Lower leg skin (tissue), 4 donors: Measurements from ENCODE around the gene FUT8. TPM values are rescaled to one million over a fixed set of nuclear protein-coding genes. Genes with fewer than 3 reads are reported as not detected.

Experiments
- DNase-seq, 2 donors: peaks; one replicate each; pipeline ENCODE4 v3.0.0-alpha.2; 2019; ENCODE audit warnings: low spot score in 2 of 2
- H3K4me3 ChIP-seq: fragments of 200-600 bp; sonication (generic); 2 replicates; pipeline ENCODE4 v1.5.1; 2017; ENCODE audit warnings: mild to moderate bottlenecking, low read depth; ENCODE audit not compliant: poor library complexity, severe bottlenecking
- POLR2A ChIP-seq, 2 donors: fragments of 450-650 bp; IDR thresholded peaks; one replicate each; pipeline ENCODE4 v1.6.1; 2016 to 2017; ENCODE audit warnings: antibody characterized with exemption in 2 of 2, mild to moderate bottlenecking in 1 of 2, moderate library complexity in 1 of 2
- WGBS, 2 donors: methylation state at CpG; one replicate each; pipeline ENCODE4 v1.1.5; 2018; 5-methylcytosine and 5-hydroxymethylcytosine counted together
- intact Hi-C: fragments of 100-400 bp; cut with DNase I; formaldehyde crosslinking; loops from one replicate; pipeline ENCODE4 v1.15.0; 2023; ENCODE audit warnings: low total_unique reads
- total RNA-seq, 4 donors: library from RNA; depleted of rRNA; stranded (reverse); fragments of >200 nt; gene quantifications; one replicate each; pipeline ENCODE4 v1.1.0, GENCODE V29; 2016
- TF ChIP-seq, protein P1 (sequence below), 3 donors: fragments of 450-650 bp; IDR thresholded peaks; one replicate each; pipeline ENCODE4 v1.5.1; 2016; ENCODE audit warnings: antibody characterized with exemption in 3 of 3, mild to moderate bottlenecking in 3 of 3, moderate library complexity in 2 of 3

FUT8 gene
- total RNA-seq, 4 donors from 2014 or later = 17.9 to 28.0 (median 25.2) TPM

GRCh38 chr14:65575389-65575788 lies 162.9 kb downstream of the FUT8 start:
- no peak for DNase-seq
- TF ChIP-seq, protein P1, sequence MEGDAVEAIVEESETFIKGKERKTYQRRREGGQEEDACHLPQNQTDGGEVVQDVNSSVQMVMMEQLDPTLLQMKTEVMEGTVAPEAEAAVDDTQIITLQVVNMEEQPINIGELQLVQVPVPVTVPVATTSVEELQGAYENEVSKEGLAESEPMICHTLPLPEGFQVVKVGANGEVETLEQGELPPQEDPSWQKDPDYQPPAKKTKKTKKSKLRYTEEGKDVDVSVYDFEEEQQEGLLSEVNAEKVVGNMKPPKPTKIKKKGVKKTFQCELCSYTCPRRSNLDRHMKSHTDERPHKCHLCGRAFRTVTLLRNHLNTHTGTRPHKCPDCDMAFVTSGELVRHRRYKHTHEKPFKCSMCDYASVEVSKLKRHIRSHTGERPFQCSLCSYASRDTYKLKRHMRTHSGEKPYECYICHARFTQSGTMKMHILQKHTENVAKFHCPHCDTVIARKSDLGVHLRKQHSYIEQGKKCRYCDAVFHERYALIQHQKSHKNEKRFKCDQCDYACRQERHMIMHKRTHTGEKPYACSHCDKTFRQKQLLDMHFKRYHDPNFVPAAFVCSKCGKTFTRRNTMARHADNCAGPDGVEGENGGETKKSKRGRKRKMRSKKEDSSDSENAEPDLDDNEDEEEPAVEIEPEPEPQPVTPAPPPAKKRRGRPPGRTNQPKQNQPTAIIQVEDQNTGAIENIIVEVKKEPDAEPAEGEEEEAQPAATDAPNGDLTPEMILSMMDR (IDR thresholded peaks at IDR 0.05) = no peak
- TF ChIP-seq POLR2A (IDR thresholded peaks at IDR 0.05) = no peak
- H3K4me3 ChIP-seq = no peak overlapping the region
- WGBS, 2 donors = 97 to 100% methylated on average over 6 of the region's 6 CpGs
- intact Hi-C loops = no loop called here

GRCh38 chr14:65580973-65581372 lies 168.4 kb downstream of the FUT8 start:
- no peak overlapping the region for H3K4me3 ChIP-seq
- intact Hi-C loops = no loop called here
- TF ChIP-seq, protein P1 (IDR thresholded peaks at IDR 0.05) = no peak
- no peak for TF ChIP-seq POLR2A (IDR thresholded peaks at IDR 0.05)
- WGBS, 2 donors = 41 to 82% methylated on average over 1 of the region's 1 CpG
- DNase-seq = no peak

DNA sequence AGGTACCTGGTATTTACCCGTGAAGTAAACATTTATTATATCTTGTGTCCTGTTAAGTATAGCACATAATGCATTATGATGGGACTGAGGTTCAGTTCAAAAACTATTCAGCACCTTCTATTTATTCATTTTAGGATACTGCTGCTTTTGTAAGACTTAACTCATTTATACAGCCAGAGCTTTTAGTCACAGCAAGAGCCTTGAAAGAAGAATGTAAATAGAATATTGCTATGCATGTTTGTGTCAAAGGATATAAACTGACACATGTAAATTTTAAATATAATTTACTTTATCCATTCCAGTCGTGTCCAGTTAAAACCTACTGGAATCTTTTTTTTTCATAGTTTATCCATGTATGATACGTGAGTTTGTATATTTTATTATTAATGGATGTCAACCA lies 168.8 kb downstream of the FUT8 start:
- intact Hi-C loops = no loop called here
- 90 to 96% methylated on average over 3 of the region's 3 CpGs for WGBS, 2 donors
- no peak for TF ChIP-seq POLR2A (IDR thresholded peaks at IDR 0.05)
- TF ChIP-seq, protein P1 (IDR thresholded peaks at IDR 0.05) = no peak
- no peak for DNase-seq
- H3K4me3 ChIP-seq = no peak overlapping the region

DNA sequence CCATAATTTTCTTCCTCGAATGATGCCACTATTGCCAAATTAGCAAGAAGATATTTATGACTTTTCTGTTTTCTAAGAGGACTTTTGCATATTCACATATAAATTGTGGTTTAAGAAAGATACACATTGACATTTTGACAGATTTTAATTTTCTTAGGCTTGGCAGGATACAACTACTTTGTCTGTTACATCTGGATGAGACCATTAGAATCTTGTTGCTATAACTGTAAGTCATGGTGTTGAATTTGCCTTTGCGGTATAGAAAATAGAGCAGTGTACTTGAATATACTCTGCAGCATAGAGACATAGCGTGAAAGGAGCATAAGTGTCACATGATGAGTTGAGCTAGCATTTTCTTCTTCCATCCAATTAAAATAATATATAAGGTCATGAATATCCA lies 169.3 kb downstream of the FUT8 start:
- no peak for DNase-seq
- intact Hi-C loops = no loop called here
- no peak for TF ChIP-seq POLR2A (IDR thresholded peaks at IDR 0.05)
- TF ChIP-seq, protein P1 (IDR thresholded peaks at IDR 0.05) = no peak
- 93 to 94% methylated on average over 3 of the region's 3 CpGs for WGBS, 2 donors
- H3K4me3 ChIP-seq = no peak overlapping the region

GRCh38 chr14:65585216-65585615 lies 172.7 kb downstream of the FUT8 start:
- no peak for DNase-seq
- 84 to 86% methylated on average over 1 of the region's 1 CpG for WGBS, 2 donors
- intact Hi-C loops = no loop called here
- TF ChIP-seq, protein P1 (IDR thresholded peaks at IDR 0.05) = no peak
- no peak for TF ChIP-seq POLR2A (IDR thresholded peaks at IDR 0.05)
- H3K4me3 ChIP-seq = no peak overlapping the region

DNA sequence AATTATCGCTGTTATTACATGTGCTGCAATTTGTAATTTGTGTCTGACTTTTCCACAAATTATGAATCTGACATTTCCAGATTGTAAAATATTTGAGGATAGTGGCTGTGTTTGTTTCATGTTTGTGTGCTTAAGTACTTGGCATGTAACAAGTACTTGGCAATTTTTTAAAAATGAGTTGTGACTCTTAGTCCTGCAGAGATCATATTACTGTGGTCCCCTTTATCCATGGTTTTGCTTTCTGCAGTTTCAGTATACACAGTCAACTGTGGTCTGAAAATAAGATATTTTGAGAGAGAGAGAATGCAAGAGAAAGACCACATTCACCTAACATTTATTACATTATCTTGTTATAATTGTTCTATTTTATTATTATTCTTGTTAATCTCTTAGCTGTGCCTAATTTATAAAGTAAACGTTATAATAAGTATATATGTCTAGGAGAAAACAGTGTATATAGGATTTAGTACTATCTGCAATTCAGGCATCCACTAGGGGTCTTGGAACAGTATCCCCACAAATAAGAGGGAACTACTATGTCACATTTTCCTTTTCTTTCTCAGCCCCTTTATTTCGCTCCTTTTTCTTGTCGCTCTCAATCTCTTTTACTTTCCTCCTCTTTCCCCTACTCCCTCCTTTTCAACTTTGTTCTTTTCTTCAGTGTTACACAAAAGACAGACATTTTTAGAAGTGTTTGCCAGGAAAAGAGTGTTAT lies 176.1 kb downstream of the FUT8 start:
- TF ChIP-seq, protein P1 (IDR thresholded peaks at IDR 0.05) = no peak
- TF ChIP-seq POLR2A (IDR thresholded peaks at IDR 0.05) = no peak
- intact Hi-C loops = no loop called here
- no peak for DNase-seq
- H3K4me3 ChIP-seq = no peak overlapping the region
- 79 to 84% methylated on average over 4 of the region's 4 CpGs for WGBS, 2 donors
